GM12872 (cell line): Measurements from ENCODE around the gene SCAMP4.
"Not testable (repeated sequence)": the region's sequence is repeated elsewhere in the genome, so short reads cannot be mapped to it uniquely, and the experiment has no call there.

ENCODE experiments used
- CTCF ChIP-seq: IDR thresholded peaks from 3 replicates; pipeline ENCODE4 v1.5.1; 2011; ENCODE audit warnings: low read depth, mild to moderate bottlenecking, low read length, moderate library complexity; ENCODE audit not compliant: insufficient read depth

The SCAMP4 gene

DNA sequence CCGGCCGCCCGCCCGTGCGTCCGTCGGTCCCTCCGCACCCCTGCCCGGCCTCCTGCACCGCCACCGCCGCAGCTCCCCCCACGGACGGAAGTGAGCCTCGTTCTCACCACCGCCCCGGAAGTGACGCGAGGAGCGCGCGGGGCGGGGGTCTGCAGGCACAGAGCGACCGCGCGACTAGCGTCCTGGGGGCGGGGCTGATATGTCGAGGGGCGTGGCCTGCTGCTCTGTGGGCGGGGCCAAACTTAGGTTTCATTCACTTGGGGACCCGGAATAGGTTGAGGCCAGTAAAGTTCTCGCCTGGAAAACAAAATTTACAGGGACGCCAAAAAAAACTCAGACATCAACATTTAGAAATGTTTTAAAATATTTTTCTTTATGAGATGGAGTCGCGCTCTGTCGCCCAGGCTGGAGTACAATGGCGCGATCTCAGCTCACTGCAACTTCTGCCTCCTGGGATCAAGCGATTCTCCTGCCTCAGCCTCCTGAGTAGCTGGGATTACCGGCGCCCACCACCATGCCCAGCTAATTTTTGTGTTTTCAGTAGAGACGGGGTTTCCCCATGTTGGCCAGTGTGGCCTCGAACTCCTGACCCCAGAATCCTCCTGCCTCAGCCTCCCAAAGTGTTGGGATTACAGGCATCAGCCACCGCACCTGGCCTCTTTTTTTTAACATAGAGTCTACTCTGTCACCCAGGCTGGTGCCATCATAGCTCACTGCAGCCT lies 19.6 kb upstream of the SCAMP4 start, which contains the start of gene ABHD17A:
TSS of gene ABHD17A (minus strand) at position 99 of the 722 bp plus-strand sequence. CDS start 3,930 bp downstream, outside the sequence.
- not testable (repeated sequence) for TF ChIP-seq CTCF

GRCh38 chr19:1888385-1888784 lies 16.8 kb upstream of the SCAMP4 start:
- no peak for TF ChIP-seq CTCF

- TF ChIP-seq CTCF: no peak
These were observed 15.3 kb upstream of the SCAMP4 start for GRCh38 chr19:1889907-1890306.

DNA sequence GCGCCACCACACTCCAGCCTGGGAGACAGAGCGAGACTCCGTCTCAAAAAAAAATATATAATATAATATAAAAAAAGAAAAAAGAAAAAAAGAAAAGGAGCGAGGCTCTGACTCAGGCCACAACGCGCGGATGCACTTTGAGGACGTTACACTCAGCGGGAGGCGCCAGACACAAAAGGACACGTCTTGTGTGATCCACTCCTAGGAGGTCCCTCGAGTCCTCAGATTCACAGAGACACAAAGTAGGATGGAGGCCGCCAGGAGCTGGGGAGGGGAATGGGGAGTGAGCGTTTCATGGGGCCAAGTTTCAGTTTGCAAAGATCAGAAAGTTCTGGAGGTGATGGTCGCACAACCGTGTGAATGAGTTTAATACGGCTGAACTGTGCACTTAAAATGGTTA lies 11.4 kb upstream of the SCAMP4 start:
- no peak for TF ChIP-seq CTCF

DNA sequence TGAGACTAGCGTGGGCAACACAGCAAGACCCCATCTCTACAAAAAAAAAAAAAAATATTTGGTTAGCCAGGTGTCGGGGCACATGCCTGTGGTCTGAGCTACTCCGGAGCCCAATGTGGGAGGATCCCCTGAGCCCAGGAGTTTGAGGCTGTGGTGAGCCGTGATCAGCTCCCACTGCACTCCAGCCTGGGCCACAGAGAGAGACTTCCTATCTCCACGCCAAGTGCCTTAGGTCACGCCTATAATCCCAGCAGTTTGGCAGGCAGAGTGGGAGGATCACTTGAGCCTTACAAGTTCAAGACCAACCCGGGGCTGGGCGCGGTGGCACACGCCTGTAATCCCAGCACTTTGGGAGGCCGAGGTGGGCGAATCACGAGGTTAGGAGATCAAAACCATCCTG lies 8.7 kb upstream of the SCAMP4 start:
- TF ChIP-seq CTCF: no peak

DNA sequence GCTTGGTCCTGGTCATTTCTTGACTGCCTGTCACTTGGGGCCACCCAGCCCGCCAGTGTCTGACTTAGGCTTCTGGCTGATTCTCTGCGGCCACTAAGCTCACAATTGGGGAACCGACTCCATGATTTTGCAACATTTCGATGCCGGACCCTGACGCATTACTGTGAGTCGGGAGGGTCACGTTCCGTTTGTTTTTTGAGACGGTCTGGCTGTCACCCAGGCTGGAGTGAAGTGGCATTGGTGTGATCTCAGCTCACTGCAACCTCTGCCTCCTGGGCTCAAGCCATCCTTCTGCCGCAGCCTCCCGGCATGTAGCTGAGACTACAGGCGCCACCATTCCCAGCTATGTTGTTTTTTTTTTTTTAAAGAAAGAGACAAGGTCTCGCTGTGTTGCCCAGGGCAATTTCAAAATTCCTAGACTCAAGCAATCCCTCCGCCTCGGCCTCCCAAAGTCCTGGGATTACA lies 3.2 kb upstream of the SCAMP4 start:
- TF ChIP-seq CTCF: no peak

GRCh38 chr19:1902923-1903322 lies 2.3 kb upstream of the SCAMP4 start:
- no peak for TF ChIP-seq CTCF
